Thoracic aorta (tissue), 2 donors: ENCODE measurements around the gene RGS19. TPM values are rescaled to one million over a fixed set of nuclear protein-coding genes. Genes with fewer than 3 reads are reported as not detected.

Experiments
- ATAC-seq: fragments of 150-250 bp; one replicate; pipeline ENCODE4 v1.8.0; 2017; ENCODE audit warnings: low read depth; ENCODE audit not compliant: insufficient number of reproducible peaks, low FRiP score
- DNase-seq: peaks from one replicate; pipeline ENCODE4 v3.0.0-alpha.2; 2020; ENCODE audit warnings: low spot score
- H3K27ac ChIP-seq, 2 donors: fragments of 200-600 bp; sonication (generic); 1 replicate in 1 of 2; 2 replicates in 1 of 2; pipeline ENCODE4 v1.5.1; 2016; ENCODE audit warnings: mild to moderate bottlenecking in 2 of 2, moderate library complexity in 2 of 2
- H3K27me3 ChIP-seq: fragments of 200-600 bp; sonication (generic); replicated peaks from 2 replicates; pipeline ENCODE4 v1.6.0; 2016; ENCODE audit warnings: mild to moderate bottlenecking; ENCODE audit not compliant: insufficient read depth
- H3K36me3 ChIP-seq: fragments of 200-600 bp; sonication (generic); one replicate; pipeline ENCODE4 v1.5.1; 2016
- H3K4me1 ChIP-seq, 2 donors: fragments of 200-600 bp; sonication (generic); 1 replicate in 1 of 2; 2 replicates in 1 of 2; pipeline versions ENCODE4 v1.5.1 to v1.6.0; 2016; ENCODE audit warnings: low read depth in 2 of 2, mild to moderate bottlenecking in 1 of 2; ENCODE audit not compliant: control insufficient read depth in 1 of 2
- H3K4me3 ChIP-seq: fragments of 200-600 bp; sonication (generic); 2 replicates; pipeline ENCODE4 v1.5.1; 2016; ENCODE audit warnings: mild to moderate bottlenecking
- H3K9me3 ChIP-seq: fragments of 200-600 bp; sonication (generic); 2 replicates; pipeline ENCODE4 v1.5.1; 2016
- CTCF ChIP-seq: fragments of 200-600 bp; sonication (generic); IDR thresholded peaks from one replicate; pipeline ENCODE4 v1.5.1; 2019; ENCODE audit warnings: antibody characterized with exemption
- total RNA-seq, 2 donors: library from RNA; depleted of rRNA; stranded (reverse); fragments of >200 nt; gene quantifications; one replicate each; pipeline versions ENCODE4 v1.1.0 to v1.2.3, GENCODE V29; 2016

Gene RGS19
- total RNA-seq, 2 donors from 2014 or later, result 20.6 to 41.2 TPM

GRCh38 chr20:64040231-64041039, 38.9 kb downstream of the RGS19 start:
- no peak for TF ChIP-seq CTCF
- Histone ChIP-seq H3K27ac (no peak overlapping the region), H3K4me3 (no peak overlapping the region), H3K27me3 (no peaks in the 10 kb centered on the region), H3K9me3 (no peaks in the 10 kb centered on the region), H3K36me3 (no peaks in the 10 kb centered on the region), H3K4me1 (peaks cover 13 to 23% of the 10 kb centered on the region in 2 donors)
- DNase-seq (no peak), ATAC-seq (no peak)

DNA sequence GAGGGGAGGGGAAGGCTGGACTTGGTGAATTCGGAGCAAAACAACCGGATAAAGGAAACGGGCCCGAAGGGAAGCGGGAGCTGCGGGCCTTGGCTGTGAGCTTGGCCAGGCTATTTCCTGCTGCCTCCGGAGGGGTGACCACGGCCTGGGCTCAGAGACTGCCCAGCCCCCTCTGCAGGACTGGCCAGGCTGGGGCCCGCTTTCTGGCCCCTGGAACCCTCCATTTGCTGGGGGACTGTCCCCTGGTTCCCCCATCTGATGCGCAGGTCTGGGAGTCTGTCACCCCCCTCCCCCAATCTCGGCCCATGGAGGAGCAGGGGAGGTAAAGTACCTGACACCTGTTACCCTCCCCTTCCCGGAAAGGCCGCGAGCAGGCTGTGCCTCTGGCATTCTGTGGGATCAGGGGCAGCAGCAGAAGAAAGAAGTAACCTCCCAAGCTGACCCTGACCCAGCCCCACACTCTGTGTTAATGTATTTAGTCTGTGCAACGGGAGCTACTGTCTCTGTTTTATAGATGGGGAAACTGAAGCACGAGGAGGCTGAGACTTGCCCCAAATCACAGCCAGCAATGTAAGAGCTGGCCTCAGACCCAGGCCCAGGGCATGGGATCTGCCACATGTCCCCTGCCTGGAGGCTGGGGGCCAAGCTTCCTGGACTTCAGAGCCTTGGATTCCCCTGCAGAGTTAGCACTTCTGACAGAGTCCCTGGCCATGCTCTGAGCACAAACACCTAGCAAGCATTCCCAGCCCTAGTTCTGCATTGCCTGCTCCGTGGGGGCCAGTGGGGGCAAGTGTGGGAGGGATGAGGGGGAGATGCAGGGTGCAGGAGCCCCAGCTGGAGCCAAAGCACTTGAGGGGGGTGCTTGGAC, 39.8 kb downstream of the RGS19 start:
- Histone ChIP-seq H3K27me3 (no peaks in the 10 kb centered on the region), H3K4me1 (peaks cover 13 to 23% of the 10 kb centered on the region in 2 donors), H3K4me3 (peak overlapping the region; percentile 65), H3K9me3 (no peaks in the 10 kb centered on the region), H3K36me3 (no peaks in the 10 kb centered on the region), H3K27ac (no peak overlapping the region)
- no peak for DNase-seq
- ATAC-seq, result no peak
- no peak for TF ChIP-seq CTCF

DNA sequence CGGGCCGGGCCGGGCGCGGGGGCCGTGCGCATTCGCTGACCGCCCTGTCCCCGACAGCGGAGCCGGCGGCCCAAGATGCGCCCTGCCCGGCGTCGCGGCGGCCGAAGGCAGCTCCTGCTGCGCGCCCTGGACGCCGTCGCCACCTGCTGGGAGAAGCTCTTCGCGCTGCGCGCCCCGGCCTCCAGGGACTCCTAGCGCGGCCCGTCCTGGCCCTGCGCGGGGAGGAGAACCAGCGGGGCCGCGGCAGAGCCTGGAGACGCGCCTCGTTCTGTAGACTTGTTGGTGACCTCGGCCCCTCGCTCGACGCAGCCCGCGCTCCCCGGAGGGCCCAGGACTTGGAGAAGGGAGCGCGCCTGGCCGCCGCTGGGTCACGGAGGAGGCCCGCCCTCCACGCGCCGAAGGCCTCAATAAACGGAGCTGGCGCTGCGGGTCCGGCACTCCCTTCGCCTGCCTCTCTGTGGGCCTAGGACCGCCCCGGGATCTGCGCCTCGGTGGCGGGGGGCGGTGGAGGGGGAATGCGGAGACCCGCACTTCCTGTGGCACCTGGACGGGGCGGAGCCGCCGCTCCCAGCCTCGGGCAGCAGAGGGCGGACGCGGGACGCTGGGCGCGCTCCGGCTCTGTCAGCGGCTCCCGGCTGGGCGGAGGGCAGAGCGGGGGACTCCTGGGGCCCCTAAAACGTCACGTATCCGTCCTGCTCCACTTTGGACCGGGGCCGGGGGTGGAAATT, 40.6 kb downstream of the RGS19 start:
- Histone ChIP-seq H3K27ac (no peak overlapping the region), H3K9me3 (no peaks in the 10 kb centered on the region), H3K4me3 (peak overlapping the region; percentile 65), H3K4me1 (peaks cover 13 to 23% of the 10 kb centered on the region in 2 donors), H3K27me3 (no peaks in the 10 kb centered on the region), H3K36me3 (no peaks in the 10 kb centered on the region)
- ATAC-seq, result no peak
- peak; percentile 72 for TF ChIP-seq CTCF
- no peak for DNase-seq

DNA sequence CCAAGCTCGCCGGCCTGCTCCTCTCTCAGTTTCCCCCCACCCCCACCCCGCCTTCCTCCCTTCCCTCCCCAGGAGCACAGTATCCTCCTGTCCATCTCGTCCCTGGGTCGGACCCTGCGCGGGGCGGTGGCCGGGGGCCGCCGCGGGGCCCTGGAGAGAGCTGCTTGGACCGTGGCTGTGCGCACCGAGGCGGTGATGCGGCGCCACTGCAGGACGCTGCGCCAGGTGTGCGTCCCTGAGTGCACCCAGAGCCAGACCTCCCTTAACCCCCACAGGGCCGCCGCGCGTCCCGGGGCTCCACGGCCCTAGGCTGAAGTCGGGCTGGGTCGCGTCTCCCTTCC, 41.1 kb downstream of the RGS19 start:
- H3K27ac ChIP-seq, result no peak overlapping the region
- H3K9me3 ChIP-seq, result no peaks in the 10 kb centered on the region
- H3K4me3 ChIP-seq, result peak overlapping the region; percentile 65
- peaks cover 13 to 23% of the 10 kb centered on the region in 2 donors for H3K4me1 ChIP-seq
- no peak for TF ChIP-seq CTCF
- DNase-seq (no peak), ATAC-seq (no peak)
- no peaks in the 10 kb centered on the region for H3K27me3 ChIP-seq
- peaks cover 1% of the 10 kb centered on the region for H3K36me3 ChIP-seq
